ENCODE measurements around the gene SRGAP3.

Gene SRGAP3

DNA sequence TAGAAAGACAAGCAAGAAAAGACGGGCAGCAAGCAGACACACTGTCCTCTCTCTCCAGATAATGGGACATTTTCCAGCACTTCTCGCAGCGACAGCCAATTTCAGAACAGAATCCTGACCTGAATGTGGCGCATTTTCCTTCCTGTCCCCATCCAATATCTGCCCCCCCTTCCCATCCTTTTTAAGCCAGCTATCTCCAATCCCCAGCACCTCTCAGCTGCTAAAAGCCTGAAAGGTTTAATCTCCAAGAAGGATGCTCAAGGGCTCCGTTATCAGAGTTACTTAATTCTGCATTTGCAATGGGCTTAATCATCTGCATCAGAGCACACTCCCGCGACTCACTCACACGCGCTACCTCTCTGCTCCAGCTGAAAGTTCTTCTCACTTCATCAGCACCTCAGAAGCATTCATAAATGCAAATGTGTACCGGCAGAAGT lies 50.5 kb downstream of the SRGAP3 start:
- no peak for DNase-seq

DNA sequence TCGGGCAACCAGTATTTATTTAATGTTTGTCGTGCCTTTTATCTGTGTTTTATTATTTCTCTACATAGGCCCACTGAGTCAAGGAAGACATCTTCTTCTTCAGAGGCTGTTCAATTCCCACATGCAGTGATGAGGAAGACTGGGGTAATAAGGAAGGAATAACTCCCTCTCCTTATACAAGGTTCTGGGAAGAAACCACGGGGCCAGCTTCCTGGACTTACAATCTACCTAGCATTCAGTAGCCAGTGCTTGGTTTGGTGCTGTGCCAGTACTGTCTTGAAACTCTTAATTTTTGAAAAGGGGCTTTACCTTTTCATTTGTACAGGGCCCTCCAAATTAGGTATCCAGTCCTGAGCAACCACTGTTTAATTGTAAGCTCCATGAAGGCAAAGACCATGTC lies 51.2 kb downstream of the SRGAP3 start:
- no peak for DNase-seq

DNA sequence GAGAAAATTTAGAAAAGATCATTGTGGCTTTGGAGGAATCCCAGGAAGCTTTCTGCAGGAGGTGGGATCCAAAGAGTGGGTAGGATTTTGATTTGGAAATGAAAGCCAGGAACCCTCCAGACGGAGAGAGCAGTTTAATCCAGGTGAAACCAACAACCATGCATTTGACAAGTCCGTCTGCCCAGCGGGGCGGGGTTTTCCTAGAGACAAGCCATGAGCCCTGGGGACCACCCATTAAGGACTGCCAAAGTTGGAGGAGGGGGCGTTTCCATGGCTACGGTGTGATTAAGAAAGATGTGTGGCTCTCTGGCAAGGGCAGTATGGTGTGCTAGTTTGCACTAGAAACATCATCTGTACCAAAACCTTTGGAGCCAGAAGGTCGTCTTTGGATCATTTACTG lies 53.4 kb downstream of the SRGAP3 start:
- no peak for DNase-seq

DNA sequence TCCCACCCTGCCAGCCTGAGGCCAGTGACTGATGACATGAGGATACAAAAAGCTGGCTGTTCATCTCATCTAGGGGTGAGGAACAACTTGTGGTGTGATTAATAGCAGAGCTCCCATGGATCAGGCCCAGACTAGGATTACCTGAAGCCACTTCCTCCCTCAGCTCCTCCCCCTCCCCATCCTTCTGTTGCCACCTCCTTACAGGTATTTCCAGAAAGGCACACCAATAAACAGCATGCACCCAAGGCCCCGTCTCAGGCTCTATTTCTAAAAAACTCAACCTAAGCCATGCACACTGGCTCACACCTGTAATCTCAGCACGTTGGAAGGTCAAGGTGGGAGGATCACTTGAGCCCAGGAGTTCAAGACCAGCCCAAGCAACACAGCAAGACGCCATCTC lies 54.1 kb downstream of the SRGAP3 start:
- no peak for DNase-seq

DNA sequence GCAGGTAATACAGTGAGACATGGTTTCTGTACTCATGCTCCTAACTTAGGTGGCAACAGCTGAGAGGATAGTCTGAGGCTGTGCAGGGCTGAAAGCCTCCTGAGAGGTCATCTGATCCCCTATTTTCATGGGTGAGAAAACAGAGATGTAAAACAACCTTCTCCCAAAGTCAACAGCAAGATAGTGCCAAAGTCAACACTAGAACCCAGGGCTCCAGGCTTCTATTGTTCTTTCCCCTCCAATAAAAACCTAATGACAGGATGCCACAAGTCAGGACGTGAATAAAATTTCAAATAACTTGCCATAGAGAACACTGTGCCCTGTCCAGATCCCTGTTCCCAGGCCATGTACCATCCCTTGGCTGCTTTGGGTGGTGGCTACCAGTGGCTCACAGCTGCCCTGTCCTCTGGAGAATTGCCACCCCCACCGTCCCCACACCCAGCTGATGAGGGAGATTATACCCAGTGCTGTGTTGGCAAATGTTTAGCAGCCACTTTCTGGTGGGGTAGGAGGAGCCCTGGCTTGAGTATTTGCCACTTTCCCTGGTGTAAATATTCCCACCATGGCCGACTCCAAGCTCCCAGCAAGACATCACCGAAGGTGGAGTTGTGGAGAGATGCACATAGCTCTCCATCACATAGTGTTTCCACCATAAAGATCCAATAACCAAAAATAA lies 54.8 kb downstream of the SRGAP3 start:
- peak; percentile 100 for DNase-seq

DNA sequence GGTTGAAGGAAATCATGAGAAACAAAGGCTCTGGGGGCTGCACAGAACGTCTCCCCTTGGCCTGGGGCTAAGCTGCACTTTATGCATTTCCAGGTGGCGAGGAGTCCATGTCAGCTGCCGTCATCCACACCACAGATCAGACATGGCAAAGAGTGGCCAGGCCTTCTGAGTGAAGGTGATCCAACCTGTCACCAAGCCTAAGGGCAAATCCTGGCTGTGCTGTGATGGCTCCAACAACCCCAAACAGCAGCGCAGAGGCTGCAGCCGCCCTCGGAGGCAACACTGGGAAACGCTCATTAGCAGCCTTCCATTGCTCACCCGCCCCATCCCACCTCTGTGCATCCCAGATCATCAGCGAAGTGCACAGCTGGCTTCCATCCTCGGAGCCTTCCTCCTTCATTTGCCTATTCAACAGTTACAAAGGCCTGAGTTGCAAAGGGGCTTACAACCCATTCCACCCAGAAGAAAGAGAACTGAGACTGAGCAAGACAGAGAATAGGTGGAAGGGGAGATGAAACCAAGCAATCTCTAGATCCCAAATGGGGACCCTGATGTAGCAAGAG lies 55.7 kb downstream of the SRGAP3 start:
- DNase-seq: no peak

DNA sequence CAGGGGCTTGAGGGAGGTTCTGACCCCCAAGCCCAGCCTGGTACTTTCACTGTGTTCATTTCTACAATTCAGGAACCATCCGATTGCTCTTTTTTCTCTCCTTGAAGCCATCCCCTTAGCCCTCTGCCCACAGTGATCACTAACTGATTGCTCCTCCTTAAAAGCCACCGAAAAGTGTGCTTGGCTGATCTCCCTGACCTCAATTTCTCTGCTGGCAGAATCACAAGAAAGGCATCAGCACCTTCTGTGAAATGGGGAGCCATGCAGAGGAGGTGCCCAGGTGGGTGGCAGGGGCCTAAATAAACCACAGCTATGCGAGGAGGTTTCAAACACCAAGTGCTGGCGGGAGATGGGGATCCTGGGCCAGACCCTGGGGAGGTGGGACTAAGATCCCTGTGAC lies 56.2 kb downstream of the SRGAP3 start:
- no peak for DNase-seq

DNA sequence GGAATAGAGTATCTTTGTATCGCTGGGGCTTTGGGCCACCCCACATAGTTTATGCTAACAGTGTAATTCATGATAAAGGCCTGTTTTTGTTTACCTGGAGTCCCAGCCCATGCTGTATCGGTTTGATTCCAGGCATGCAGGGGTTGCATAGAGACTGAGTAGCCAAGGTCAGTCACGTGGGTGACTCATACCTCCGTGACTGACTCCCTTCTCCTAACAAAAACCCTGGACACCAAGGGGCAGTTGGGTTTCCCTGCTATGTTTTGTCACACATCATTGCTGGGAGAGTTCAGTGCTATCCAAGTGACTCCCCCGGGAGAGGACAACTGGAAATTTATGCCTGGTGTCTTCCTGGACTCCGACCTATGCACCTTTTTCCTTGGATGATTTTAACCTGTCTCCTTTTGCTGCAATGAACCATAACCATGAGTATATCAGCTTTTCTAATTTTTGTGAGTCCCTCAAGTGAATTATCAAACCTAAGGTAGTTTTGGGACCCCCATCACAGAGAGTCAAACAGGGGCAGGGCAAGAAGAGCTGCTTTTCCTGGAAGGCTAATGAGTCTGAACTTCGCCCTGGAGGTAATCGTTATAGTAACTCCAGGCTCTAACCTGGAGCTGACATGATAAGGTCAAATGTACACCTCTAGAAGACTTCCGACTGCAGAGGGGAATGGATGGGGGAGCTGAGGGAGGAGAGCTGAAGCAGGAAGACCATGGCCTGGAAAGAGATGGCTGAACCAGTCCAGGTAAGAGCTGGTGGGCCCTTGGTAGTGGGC lies 57.0 kb downstream of the SRGAP3 start:
- DNase-seq: no peak

DNA sequence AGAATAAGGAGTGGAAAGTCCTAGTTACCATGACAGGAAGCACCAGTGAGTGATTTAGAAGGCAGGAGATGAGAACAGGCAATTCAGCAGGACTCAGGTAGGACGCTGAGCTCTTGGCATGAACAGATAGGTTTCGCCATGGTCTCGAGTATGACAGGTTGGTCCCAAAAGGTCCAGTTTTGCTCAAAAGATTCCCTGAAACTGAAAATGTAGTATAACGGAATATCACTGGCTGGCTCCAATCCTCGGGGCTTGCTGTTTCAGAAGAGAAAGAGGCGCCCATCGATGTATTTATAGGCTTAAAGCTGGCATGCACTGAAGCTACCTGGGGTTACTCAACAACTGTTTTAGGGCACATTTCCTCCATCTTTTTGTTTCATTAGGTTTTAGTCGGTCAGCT lies 59.2 kb downstream of the SRGAP3 start:
- DNase-seq: no peak

DNA sequence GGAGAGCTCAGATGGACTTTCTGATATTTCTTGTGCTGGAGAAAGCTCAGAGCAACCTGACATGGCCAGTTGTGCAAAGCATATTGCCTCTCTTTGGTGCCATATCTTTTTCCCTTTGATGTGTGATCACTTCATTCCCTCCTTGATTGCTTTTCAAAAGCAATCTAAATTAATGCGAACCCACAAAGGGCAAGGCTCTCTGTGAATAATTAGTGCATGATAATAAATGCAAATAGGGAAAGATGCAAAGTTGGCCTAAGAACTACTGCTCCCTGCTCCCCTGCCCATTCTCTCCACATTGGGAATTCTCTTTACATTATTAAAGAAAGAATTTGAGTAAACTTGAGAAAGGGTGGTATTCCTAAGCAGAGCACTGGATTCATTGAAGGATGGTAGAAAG lies 60.9 kb downstream of the SRGAP3 start:
- DNase-seq: no peak

DNA sequence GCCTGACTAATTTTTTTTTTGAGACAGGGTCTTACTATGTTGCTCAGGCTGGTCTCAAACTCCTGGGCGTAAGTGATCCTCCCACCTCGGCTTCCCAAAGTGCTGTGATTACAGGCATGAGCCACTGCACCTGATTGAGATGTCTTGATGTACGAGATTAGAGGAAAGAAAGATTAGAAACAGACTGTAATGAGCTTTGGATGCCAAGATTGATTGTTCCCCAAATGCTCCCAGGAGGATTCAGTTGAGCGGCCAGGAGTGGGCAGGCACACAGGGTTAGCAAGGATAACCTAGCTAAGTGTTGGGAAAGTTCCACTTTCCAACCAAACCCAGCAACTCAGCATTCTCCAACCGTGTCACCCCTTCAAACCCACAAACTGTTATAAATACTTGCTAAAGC lies 63.7 kb downstream of the SRGAP3 start:
- no peak for DNase-seq

DNA sequence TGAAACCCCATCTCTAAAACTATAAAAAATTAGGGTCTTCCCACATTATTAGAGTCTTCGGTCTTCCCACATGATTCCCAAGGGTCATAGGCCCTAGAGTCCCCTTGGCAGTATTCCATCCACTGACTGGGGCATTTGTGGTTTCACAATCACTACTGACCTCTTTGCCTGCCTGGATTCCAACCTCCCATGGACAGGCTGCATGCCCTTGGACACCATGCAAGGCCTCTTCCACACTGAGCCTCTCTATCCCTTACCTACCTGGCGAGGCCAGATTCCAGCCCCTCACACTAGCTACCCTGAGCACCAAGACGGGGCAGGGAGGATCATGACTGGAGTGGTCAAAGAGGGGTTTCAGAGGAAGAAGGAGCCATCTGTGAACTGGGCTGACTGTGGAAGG lies 64.4 kb downstream of the SRGAP3 start:
- DNase-seq: no peak

DNA sequence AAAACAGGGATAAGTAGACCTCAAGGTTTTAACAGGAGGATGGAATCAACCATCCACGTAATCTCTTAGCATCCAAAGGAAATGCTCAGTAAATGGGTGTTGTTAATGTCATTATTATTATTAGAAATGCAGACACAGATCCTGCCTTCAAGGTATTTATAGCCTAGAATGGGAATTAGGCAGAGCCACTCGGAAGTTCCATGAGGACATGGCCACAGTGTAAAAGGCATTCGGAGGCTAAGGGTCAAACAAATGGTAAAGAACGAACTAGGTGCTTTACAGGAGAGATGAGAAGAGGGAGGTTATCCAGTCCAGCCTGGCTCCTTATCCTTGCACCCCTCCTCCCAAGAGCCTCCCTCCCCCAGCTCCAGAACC lies 65.0 kb downstream of the SRGAP3 start:
- DNase-seq: no peak

DNA sequence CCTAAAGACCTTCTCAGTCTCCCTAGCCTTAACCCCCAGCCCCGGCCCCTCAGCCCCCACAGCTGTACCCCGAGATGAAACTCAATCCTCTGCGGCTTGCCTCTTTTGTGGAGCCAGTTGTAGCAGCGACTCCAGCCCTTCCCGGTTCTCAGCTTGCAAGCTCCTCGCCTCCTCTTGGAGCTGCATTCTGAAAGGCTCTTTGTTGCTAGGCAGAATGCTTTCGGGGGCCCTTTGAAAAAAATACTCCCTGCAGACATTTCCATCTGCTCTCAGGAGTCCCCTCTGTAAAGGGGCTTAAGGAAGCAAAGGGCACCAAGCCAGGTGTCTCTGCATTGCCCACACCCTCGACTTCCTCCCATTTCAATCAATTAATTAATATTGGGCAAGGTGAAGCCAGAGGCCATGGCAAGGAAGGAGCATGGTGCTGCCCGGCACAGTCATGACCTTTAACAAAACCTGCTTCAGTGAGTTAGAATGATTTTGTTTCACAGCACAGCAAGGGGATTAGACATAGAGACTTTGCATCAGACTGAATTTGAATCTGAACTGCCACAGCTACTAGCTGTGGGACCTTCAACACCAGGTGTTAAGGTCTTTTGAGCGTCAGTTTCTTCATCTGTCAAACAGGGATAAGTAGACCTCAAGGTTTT lies 65.5 kb downstream of the SRGAP3 start:
- DNase-seq: no peak

DNA sequence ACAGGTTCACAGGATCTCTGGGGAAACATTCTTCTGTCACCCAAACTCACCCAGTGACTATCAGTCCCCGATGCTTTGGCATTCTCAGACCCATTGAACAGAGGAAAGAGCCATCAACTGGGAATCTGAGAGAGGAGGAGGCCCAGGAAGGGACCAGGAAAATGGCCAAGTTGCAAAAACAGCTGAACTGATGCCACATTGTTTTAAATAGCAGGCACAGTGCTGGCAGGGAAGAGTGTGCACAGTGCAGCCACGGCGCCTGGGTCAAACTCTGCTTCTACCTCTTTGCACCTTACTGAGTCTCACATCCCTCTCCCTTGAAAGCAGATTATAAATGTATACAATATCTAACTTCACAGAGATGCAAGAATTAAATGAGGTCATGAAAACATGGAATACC lies 66.4 kb downstream of the SRGAP3 start:
- no peak for DNase-seq

DNA sequence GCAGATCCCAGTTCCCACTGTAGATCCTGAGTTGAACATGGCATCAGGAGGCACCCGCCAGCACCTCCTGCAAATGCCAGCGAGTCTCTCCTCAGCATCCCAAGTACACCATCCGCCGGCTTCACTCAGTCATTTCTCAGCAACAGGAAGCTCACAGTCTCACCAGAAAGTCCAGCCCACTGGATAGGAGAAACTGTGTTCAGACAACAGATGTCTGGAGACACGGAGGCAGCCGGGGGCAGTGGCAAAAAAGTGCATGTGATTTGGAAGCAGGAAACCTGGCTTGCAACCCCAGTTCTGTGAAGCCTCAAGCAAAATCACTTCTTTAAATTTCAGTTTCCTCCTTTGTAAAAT lies 68.7 kb downstream of the SRGAP3 start:
- no peak for DNase-seq

DNA sequence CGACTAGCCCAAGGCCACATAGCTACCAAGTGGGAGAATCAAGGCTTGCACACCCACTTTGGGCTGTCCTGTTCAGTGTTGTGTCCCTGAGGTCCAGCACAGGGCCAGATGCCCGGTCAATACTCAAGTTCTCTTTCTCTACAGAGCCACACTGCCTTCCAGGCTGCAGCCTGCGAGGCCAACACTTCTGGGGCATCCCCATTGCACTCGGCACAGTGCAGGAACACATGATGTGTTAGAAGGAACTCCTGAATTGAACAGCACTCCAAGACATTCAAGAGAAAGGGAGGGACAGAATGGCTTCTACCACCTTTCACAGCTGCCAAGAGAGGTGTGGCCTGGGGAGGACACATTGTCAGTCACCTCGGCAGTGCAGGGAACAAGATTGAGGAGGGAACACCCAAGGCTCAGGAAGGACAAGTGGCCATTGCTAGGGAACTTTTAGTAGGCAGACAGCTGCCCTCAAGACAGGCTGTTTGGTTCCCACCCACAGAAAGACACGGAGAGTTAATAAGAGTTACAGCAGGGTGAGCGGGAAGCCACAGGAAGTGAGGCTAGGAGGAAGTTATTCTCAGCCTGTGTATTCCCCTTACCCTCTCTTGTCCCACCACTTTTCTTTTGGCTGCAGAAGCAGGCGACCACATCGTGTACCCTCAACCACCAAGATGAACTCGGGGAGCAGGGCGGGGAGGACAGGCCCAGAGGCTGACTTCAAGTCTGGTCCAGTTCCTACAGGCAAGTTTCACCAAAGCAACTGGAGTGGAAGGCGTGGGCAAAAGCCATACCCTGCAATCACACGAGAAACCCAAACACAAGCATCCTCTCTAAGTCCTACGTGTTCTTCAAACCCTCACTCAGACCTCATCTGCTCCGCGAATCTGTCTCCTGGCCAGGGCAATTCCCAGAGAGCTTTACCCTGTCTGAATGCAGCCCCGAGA lies 69.4 kb downstream of the SRGAP3 start:
- no peak for DNase-seq

DNA sequence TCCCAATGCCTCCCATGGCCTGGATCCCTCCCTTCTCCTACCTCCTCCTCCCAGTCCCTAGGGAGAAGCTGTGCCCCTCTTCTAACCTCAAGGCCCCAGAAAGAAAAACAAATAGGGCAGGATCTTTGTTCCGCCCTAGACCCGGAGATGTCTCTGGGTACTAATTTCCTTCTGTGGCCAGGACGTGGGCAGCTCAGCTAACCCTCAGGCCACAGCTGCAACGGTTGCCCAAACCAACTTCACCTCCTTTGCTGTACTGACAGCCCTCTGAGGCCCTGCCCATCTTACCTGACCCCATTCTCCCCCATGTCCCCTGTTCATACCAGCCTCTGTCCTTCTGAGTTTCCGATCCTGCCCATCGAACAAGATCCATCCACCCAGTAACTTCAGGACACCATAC lies 70.7 kb downstream of the SRGAP3 start:
- no peak for DNase-seq

DNA sequence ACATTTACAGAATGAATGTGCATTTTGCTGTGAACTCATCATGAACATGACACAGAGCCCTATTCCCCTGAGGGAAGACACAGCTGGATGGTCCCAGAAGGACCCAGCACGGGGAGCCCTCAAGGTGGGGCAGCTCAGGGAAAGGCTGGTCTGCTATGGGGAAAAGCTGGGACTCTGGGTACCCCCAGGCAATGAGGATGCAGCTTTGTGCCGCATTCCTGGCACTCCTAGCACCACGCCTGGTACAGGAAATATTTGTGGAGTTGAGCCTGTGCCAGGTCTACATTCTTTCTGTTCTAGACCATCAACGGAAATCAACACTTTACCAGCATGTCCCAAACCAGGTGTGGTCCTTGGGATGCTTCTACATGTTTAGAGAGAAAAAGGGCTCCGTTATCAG lies 74.0 kb downstream of the SRGAP3 start:
- no peak for DNase-seq

DNA sequence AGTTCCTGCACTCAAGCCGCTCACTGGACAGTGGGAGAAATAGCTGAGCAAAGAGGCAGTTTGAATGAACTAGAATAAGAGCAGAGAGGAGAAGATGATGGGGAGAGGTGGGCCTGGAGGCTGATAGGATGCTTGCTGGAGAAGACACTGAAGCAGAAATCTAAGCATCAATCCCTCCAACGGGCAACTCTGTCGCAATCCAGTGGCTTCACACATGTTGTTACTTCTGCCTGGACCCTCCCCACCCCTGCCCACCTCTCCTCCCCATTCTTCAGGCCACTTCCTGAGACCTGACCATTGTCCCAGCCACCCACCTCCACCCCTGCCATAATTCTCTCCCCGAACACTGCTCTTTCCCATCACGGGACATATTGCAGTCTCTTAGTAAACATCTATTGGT lies 76.0 kb downstream of the SRGAP3 start:
- DNase-seq: no peak

DNA sequence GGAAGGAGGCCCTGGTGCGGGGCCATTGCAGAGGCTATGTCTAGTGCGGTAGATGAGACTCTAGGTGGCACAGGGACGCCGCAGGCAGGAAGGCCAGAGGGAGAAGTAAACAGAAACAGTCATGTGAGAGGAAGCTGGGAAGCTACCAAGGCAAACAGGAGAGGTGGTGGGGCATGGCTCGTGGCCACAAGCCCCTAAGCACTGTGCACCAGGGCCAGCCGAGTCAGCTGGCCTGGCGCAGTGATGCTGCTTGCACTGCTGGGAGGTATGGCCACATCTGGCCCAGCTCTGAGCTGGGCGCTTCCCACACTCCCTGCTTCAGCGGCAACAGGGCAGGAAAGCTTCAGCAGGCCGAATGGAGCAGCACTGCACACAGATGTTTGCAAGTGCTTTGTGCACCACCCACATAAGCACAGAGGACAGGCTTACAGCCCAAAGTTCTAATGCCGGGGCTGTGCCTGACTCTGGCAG lies 76.6 kb downstream of the SRGAP3 start:
- DNase-seq: peak; percentile 96

DNA sequence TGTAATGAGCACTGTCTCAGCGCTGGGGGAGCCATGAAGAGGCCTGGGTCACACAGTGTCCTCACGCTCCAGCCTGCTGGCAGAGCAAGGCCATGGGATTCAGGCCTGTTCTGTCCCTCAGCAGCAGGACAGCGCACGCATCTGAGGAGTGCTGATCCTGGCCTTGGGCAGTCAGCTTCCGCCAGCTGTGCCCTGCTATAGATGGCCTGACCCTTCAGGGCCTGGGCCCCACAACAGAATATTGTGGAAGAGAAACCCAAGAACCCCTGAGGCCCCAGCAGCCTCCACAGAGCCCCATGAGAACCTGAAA lies 78.6 kb downstream of the SRGAP3 start:
- no peak for DNase-seq
